Measurements from ENCODE around the gene HBM.

GRCh38 chr16:122361-122760 lies 43.4 kb upstream of the HBM start:
- TF ChIP-seq CTCF (IDR thresholded peaks at IDR 0.05) (no peak), GABPA (IDR thresholded peaks at IDR 0.05; ENCODE audit: low read depth) (no peak), FOXJ3 (CRISPR knock-in tag; IDR thresholded peaks at IDR 0.05) (no peak), CHD2 (IDR thresholded peaks at IDR 0.05; ENCODE audit: low read length, partially characterized antibody) (no peak), SIN3A (IDR thresholded peaks at IDR 0.05; ENCODE audit: borderline replicate concordance, low read depth, low read length) (no peak), EP300 (IDR thresholded peaks at IDR 0.05; ENCODE audit: borderline replicate concordance in 1 of 2, low read depth in 1 of 2, low read length in 1 of 2) (no peak), POLR2AphosphoS5 (IDR thresholded peaks at IDR 0.05; ENCODE audit: low read depth, low read length) (no peak), GATA2 (CRISPR knock-in tag; IDR thresholded peaks at IDR 0.05) (no peak)

Data from SK-N-SH (cell line).